Heart right ventricle (tissue), 16 donors: Measurements from ENCODE around the gene ECT2L. TPM values are rescaled to one million over a fixed set of nuclear protein-coding genes. Genes with fewer than 3 reads are reported as not detected.

ENCODE experiments used
- ATAC-seq, 8 donors: fragments of 200-7000 bp; cut with Tn5 transposase; one replicate each; pipeline ENCODE4 v1.9.1; 2020; ENCODE audit warnings: mild to moderate bottlenecking in 8 of 8, moderate library complexity in 8 of 8, moderate number of reproducible peaks in 1 of 8
- DNase-seq, 2 donors: peaks; one replicate each; pipeline ENCODE4 v3.0.0-alpha.2; 2020
- H3K27ac ChIP-seq, 10 donors: fragments of 200-600 bp; sonication (generic) in 2 of 10; one replicate each; pipeline versions ENCODE4 v1.5.0 to v1.8.0; 2020 to 2022; ENCODE audit warnings: mild to moderate bottlenecking in 3 of 10
- H3K27me3 ChIP-seq, 7 donors: fragments of 200-600 bp; one replicate each; pipeline ENCODE4 v1.8.0; 2021 to 2022; ENCODE audit warnings: mild to moderate bottlenecking in 2 of 7
- H3K36me3 ChIP-seq, 9 donors: fragments of 200-600 bp; sonication (generic) in 1 of 9; one replicate each; pipeline versions ENCODE4 v1.5.0 to v1.8.0; 2020 to 2022; ENCODE audit warnings: mild to moderate bottlenecking in 2 of 9
- H3K4me1 ChIP-seq, 9 donors: fragments of 200-600 bp; sonication (generic) in 1 of 9; one replicate each; pipeline versions ENCODE4 v1.5.0 to v1.8.0; 2020 to 2022; ENCODE audit warnings: mild to moderate bottlenecking in 4 of 9
- H3K4me3 ChIP-seq, 10 donors: fragments of 200-600 bp; sonication (generic) in 2 of 10; one replicate each; pipeline versions ENCODE4 v1.5.0 to v1.8.0; 2020 to 2022; ENCODE audit warnings: mild to moderate bottlenecking in 7 of 10, moderate library complexity in 2 of 10
- H3K9me3 ChIP-seq, 11 donors: fragments of 200-600 bp in 10 of 11; sonication (generic) in 2 of 11; one replicate each; pipeline versions ENCODE4 v1.5.0 to v1.8.0; 2013 to 2022; ENCODE audit warnings: mild to moderate bottlenecking in 2 of 11, control low read depth in 1 of 11, moderate library complexity in 1 of 11
- whole genome bisulfite sequencing, 2 donors: extraction: QIAGEN DNeasy Blood & Tissue Kit; methylation state at CpG; one replicate each; pipeline ENCODE4 v1.1.7; 2013; ENCODE audit warnings: inconsistent platforms in 1 of 2; 5-methylcytosine and 5-hydroxymethylcytosine counted together
- intact Hi-C, 10 donors: fragments of 100-400 bp; cut with DNase I; formaldehyde crosslinking; loops; one replicate each; pipeline versions ENCODE4 v1.11.1 to v1.14.2; 2022
- polyA plus RNA-seq, 2 donors: library from polyadenylated mRNA; stranded (reverse); fragments of 200-250 nt; gene quantifications; one replicate each; pipeline ENCODE4 v1.2.3, GENCODE V29; 2013
- total RNA-seq, 10 donors: library from RNA; stranded (reverse); fragmentation: NEBNext Ultra II Directional in 3 of 10; extraction: Animal tissue kit (Norgen Biotek cat#: 25700) in 3 of 10; gene quantifications; one replicate each; pipeline versions ENCODE4 v1.2.1 to v1.2.4, GENCODE V29; 2021 to 2023
- TF ChIP-seq, protein P1 (sequence below), 9 donors: fragments of 200-600 bp; sonication (generic) in 2 of 9; IDR thresholded peaks; one replicate each; pipeline versions ENCODE4 v1.5.0 to v1.8.0; 2021 to 2022; ENCODE audit warnings: antibody characterized with exemption in 9 of 9, mild to moderate bottlenecking in 5 of 9, moderate library complexity in 1 of 9
- donor health status: Arrhythmogenic right ventricular cardiomyopathy.
- donor health status: ischemic (EF 13 %, LVEDD 7.1; RV severe dilation, severe dysfunction).
- donor health status: healthy with polysubstance abuse.
- donor health status: DM: no; HTN: yes; CAD: no.
- donor health status: DM: no; HTN: no; CAD: no.
- donor health status: ischemic (EF 25% LVEDD 6.9; RV normal size, moderate dysfunction).
- donor health status: ischemic (EF 25% LVEDD 5.7; RV mildly dilated, moderate dysfunction).
- donor health status: healthy.
- donor health status: DM: yes; HTN: yes; CAD: no.
- donor health status: Ischemic cardiomyopathy.
- donor health status: ischemic (EF 35%, LVEDD 5.7; RV mildly dilated, moderate dysfunction).
- donor health status: nonischemic (EF 11% LVEDD 7.7; RV severe dilation, severe dysfunction).
- donor health status: DM: yes; HTN: yes; CAD: no.
- donor health status: PGD.
- donor health status: ischemic (EF 29% LVEDD 5.4; RV normal size, mild dysfunction).
- donor health status: nonischemic (EF 23%, LVEDD 6.1; RV moderate dilation, normal function).

The ECT2L gene
- total and polyA plus RNA-seq, 12 donors = 0.28 to 9.9 (median 3.0) TPM

DNA sequence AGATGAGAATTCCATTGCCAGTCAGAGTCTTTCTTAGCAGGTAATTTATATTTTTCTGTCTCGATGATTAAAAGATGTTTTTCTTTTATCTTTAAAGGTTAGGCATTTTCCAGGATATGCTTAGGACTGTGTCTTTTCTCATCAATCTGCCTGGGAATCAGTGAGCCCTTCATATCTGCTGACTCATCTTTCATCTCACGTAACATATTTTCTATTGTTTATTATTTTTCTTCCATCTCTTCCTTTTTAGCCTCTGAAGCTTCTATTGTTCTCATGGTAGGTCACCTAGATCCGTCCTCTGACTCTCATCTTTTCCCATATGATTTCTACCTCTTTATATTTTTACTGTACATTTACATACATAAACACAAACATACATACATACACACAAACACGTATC lies 13.6 kb upstream of the ECT2L start:
- H3K36me3 ChIP-seq = peaks cover 0 to 99% (median 38%) of the 10 kb centered on the region in 9 donors
- 81 to 88% methylated on average over 4 of the region's 4 CpGs for WGBS, 2 donors
- ATAC-seq = no peak

DNA sequence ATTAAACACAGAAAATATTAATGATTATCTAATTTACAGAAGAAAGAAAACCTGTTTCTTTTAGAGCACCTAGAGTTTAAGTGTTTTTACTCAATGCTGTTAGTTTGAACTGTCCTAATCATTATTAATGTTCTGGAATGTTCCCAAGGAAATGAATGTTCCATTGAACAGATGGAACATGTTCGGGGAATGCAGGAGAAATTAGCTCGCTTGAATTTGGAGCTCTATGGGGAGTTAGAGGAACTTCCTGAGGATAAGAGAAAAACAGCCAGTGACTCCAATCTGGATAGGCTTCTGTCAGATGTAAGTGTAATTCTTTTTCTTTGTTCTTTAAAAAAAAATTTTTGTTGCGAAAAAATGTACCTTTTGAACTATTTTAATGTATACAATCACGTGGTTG lies 10.8 kb upstream of the ECT2L start:
- 58 to 63% methylated on average over 4 of the region's 4 CpGs for WGBS, 2 donors
- peak in 6 of 8 donors; percentile 55 to 73 (median 64) for ATAC-seq
- peak overlapping the region in 9 of 10 donors; percentile 10 to 70 (median 44) for H3K27ac ChIP-seq

More for the DNA sequence above, 13.6 kb upstream of the ECT2L start:
- TF ChIP-seq, protein P1, sequence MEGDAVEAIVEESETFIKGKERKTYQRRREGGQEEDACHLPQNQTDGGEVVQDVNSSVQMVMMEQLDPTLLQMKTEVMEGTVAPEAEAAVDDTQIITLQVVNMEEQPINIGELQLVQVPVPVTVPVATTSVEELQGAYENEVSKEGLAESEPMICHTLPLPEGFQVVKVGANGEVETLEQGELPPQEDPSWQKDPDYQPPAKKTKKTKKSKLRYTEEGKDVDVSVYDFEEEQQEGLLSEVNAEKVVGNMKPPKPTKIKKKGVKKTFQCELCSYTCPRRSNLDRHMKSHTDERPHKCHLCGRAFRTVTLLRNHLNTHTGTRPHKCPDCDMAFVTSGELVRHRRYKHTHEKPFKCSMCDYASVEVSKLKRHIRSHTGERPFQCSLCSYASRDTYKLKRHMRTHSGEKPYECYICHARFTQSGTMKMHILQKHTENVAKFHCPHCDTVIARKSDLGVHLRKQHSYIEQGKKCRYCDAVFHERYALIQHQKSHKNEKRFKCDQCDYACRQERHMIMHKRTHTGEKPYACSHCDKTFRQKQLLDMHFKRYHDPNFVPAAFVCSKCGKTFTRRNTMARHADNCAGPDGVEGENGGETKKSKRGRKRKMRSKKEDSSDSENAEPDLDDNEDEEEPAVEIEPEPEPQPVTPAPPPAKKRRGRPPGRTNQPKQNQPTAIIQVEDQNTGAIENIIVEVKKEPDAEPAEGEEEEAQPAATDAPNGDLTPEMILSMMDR (IDR thresholded peaks at IDR 0.05) = no peak
- H3K4me1 ChIP-seq = peaks cover 0 to 21% (median 15%) of the 10 kb centered on the region in 9 donors
- DNase-seq = no peak
- intact Hi-C loops = no loop called here
- no peak overlapping the region for H3K4me3 ChIP-seq
- no peak overlapping the region for H3K27ac ChIP-seq
- H3K9me3 ChIP-seq = no peaks in the 10 kb centered on the region
- H3K27me3 ChIP-seq = no peaks in the 10 kb centered on the region

DNA sequence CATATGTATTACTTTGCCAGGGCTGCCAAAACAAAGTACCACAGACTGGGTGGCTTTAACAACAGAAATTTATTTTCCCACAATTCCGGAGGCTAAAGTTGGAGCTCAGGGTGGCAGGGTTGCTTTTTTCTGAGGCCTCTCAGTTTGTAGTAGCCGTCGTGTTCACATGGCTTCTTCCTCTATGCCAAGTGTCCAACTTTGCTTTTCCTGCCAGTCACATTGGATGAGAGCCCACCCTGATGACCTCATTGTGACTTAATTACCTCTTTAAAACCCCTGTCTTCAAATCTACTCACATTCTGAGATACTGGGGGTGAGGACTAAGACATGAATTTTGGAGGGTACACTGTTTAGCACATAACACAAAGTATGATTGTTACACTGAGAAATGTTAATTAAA lies 9.9 kb upstream of the ECT2L start:
- Histone ChIP-seq H3K27me3 (no peaks in the 10 kb centered on the region), H3K4me1 (peaks cover 0 to 21% (median 15%) of the 10 kb centered on the region in 9 donors), H3K36me3 (peaks cover 0 to 96% (median 53%) of the 10 kb centered on the region in 9 donors), H3K27ac (peak overlapping the region in 9 of 10 donors; percentile 10 to 70 (median 44)), H3K4me3 (no peak overlapping the region), H3K9me3 (no peaks in the 10 kb centered on the region)
- DNase-seq (peak in 1 of 2 donors; percentile 37), ATAC-seq (peak; percentile 25 to 79 (median 64))
- WGBS, 2 donors = 37 to 44% methylated on average over 3 of the region's 3 CpGs
- intact Hi-C loops = no loop called here
- TF ChIP-seq, protein P1 (IDR thresholded peaks at IDR 0.05) = no peak

More for the DNA sequence above, 10.8 kb upstream of the ECT2L start:
- Histone ChIP-seq H3K4me1 (peaks cover 0 to 21% (median 15%) of the 10 kb centered on the region in 9 donors), H3K27me3 (no peaks in the 10 kb centered on the region), H3K4me3 (peak overlapping the region in 1 of 10 donors; percentile 15), H3K9me3 (no peaks in the 10 kb centered on the region), H3K36me3 (peaks cover 0 to 96% (median 50%) of the 10 kb centered on the region in 9 donors)
- TF ChIP-seq, protein P1 (IDR thresholded peaks at IDR 0.05) = no peak
- intact Hi-C loops = no loop called here
- no peak for DNase-seq

DNA sequence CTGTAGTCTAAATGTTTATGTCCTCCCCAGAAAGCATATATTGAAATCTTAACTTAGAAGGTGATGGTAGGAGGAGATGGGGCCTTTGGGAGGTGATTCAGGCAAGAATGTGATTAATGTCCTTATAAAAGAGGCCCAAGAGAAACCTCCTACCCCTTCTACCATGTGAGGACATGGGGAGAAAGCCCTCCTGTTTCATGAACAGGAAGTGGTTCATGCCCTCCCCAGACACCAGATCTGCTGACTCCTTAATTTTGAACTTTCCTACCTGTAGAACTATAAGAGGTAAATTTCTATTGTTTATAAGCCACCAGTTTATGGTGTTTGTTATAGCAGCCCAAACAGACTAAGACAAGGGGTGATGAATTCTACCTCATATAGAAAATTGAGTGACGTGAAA lies 8.7 kb upstream of the ECT2L start:
- Histone ChIP-seq H3K4me3 (no peak overlapping the region), H3K4me1 (peaks cover 0 to 21% (median 15%) of the 10 kb centered on the region in 9 donors), H3K9me3 (no peaks in the 10 kb centered on the region), H3K27ac (peak overlapping the region in 3 of 10 donors; percentile 34 to 59 (median 57)), H3K27me3 (no peaks in the 10 kb centered on the region), H3K36me3 (peaks cover 0 to 96% (median 51%) of the 10 kb centered on the region in 9 donors)
- 43 to 97% methylated on average over 1 of the region's 1 CpG for WGBS, 2 donors
- ATAC-seq (no peak), DNase-seq (no peak)
- TF ChIP-seq, protein P1 (IDR thresholded peaks at IDR 0.05) = no peak
- intact Hi-C loops = no loop called here
